Measurements from ENCODE around the gene AKR1C8.

AKR1C8 gene

DNA sequence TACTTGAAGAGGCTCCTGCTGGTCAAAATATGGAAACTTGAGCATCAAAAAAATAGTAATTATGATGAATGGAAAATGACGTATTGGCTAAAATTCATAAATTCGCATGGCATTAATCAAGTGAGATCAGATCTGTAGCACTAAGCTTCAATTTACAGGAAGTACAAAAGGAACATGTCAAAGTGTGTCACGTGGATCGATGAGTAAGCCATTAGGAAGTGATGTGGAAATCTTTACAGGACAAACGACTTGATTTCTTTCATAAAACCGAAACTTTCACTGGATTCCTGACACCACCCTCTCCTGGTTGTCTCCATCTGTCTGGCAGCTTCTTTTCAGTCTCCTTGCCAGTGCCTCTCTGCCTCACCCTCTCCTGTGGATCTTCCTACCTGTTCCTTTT lies 25.8 kb downstream of the AKR1C8 start:
- no peaks in the 10 kb centered on the region for H3K27me3 ChIP-seq (replicated peaks; ENCODE audit: insufficient read depth, low read length)
- H3K4me3 ChIP-seq (ENCODE audit: low read length): no peak overlapping the region
- H3K9me3 ChIP-seq (replicated peaks; ENCODE audit: insufficient read depth, low read length): no peaks in the 10 kb centered on the region
- no peaks in the 10 kb centered on the region for H3K79me2 ChIP-seq (ENCODE audit: low read length)
- H3K4me1 ChIP-seq (ENCODE audit: low read length): no peaks in the 10 kb centered on the region
- no peak overlapping the region for H3K4me2 ChIP-seq (ENCODE audit: low read depth, low read length)
- TF ChIP-seq EZH2phosphoT487 (IDR thresholded peaks at IDR 0.05; ENCODE audit: low read length) (no peak), EZH2 (optimal IDR thresholded peaks at IDR 0.05; ENCODE audit: low read depth, low read length) (no peak)
- TF ChIP-seq, protein P1, sequence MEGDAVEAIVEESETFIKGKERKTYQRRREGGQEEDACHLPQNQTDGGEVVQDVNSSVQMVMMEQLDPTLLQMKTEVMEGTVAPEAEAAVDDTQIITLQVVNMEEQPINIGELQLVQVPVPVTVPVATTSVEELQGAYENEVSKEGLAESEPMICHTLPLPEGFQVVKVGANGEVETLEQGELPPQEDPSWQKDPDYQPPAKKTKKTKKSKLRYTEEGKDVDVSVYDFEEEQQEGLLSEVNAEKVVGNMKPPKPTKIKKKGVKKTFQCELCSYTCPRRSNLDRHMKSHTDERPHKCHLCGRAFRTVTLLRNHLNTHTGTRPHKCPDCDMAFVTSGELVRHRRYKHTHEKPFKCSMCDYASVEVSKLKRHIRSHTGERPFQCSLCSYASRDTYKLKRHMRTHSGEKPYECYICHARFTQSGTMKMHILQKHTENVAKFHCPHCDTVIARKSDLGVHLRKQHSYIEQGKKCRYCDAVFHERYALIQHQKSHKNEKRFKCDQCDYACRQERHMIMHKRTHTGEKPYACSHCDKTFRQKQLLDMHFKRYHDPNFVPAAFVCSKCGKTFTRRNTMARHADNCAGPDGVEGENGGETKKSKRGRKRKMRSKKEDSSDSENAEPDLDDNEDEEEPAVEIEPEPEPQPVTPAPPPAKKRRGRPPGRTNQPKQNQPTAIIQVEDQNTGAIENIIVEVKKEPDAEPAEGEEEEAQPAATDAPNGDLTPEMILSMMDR (IDR thresholded peaks at IDR 0.05; ENCODE audit: low read length): no peak
- H3K9ac ChIP-seq (ENCODE audit: low read length): no peak overlapping the region
- no peak overlapping the region for H2AFZ ChIP-seq (ENCODE audit: low read length)
- H3K36me3 ChIP-seq (replicated peaks; ENCODE audit: insufficient read depth, low read length): no peaks in the 10 kb centered on the region
- no peak for DNase-seq
- no peaks in the 10 kb centered on the region for H4K20me1 ChIP-seq (ENCODE audit: insufficient read depth, low read length)
- no peaks in the 10 kb centered on the region for H3K9me2 ChIP-seq (replicated peaks; ENCODE audit: insufficient read depth, low read length)
- no peak overlapping the region for H3K27ac ChIP-seq (ENCODE audit: low read length)
- H3F3A ChIP-seq (ENCODE audit: insufficient read depth, low read length): no peaks in the 10 kb centered on the region

DNA sequence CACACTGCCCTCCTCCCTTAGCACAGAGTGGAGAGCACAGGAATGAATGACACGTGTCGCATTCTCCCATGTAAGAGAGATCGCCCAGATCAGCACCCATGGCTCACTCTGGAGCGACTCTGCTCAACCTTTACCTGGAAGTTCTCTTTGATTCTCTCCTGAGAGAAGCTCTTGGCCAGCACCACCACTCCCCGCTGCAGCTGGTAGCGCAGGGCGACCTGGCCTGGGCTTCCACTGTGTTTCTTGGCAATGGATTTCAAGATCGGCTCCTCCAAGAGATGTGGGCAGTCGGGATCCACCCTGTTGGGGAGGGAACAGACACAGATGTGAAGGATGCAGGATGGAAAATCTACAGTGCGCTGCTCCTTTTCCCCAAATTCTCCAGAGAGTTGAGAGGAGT lies 27.4 kb downstream of the AKR1C8 start:
- H3K79me2 ChIP-seq (ENCODE audit: low read length): no peaks in the 10 kb centered on the region
- no peaks in the 10 kb centered on the region for H3F3A ChIP-seq (ENCODE audit: insufficient read depth, low read length)
- no peak for DNase-seq
- H3K9me2 ChIP-seq (replicated peaks; ENCODE audit: insufficient read depth, low read length): no peaks in the 10 kb centered on the region
- H3K9ac ChIP-seq (ENCODE audit: low read length): no peak overlapping the region
- TF ChIP-seq EZH2 (optimal IDR thresholded peaks at IDR 0.05; ENCODE audit: low read depth, low read length) (no peak), EZH2phosphoT487 (IDR thresholded peaks at IDR 0.05; ENCODE audit: low read length) (no peak)
- TF ChIP-seq, protein P1 (IDR thresholded peaks at IDR 0.05; ENCODE audit: low read length): no peak
- no peaks in the 10 kb centered on the region for H4K20me1 ChIP-seq (ENCODE audit: insufficient read depth, low read length)
- H3K4me2 ChIP-seq (ENCODE audit: low read depth, low read length): no peak overlapping the region
- no peaks in the 10 kb centered on the region for H3K36me3 ChIP-seq (replicated peaks; ENCODE audit: insufficient read depth, low read length)
- no peaks in the 10 kb centered on the region for H3K9me3 ChIP-seq (replicated peaks; ENCODE audit: insufficient read depth, low read length)
- no peak overlapping the region for H3K4me3 ChIP-seq (ENCODE audit: low read length)
- H3K27ac ChIP-seq (ENCODE audit: low read length): no peak overlapping the region
- H2AFZ ChIP-seq (ENCODE audit: low read length): no peak overlapping the region
- no peaks in the 10 kb centered on the region for H3K27me3 ChIP-seq (replicated peaks; ENCODE audit: insufficient read depth, low read length)
- H3K4me1 ChIP-seq (ENCODE audit: low read length): no peaks in the 10 kb centered on the region

DNA sequence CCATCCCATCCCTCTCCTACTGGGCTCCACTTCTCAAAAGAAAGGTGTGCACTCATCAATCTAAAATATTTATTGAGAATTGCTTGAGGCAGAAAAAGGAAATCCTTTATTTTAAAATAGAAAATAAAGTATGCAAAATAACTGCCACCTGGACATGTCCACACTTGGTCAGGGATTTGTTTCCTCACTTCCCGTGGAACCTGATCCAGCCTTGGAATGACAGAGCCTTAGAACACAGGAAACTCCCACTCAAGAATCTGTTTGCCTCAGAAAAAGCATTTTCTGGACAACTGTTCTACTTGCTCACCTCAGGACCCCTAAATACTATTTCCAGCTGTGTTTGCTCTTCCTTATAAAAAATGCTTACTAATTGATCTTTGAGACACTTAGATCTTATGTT lies 29.0 kb downstream of the AKR1C8 start:
- Histone ChIP-seq H4K20me1 (ENCODE audit: insufficient read depth, low read length) (no peaks in the 10 kb centered on the region), H3K4me2 (ENCODE audit: low read depth, low read length) (no peak overlapping the region), H3K79me2 (ENCODE audit: low read length) (no peaks in the 10 kb centered on the region), H3K36me3 (replicated peaks; ENCODE audit: insufficient read depth, low read length) (no peaks in the 10 kb centered on the region), H3K9me2 (replicated peaks; ENCODE audit: insufficient read depth, low read length) (no peaks in the 10 kb centered on the region), H3F3A (ENCODE audit: insufficient read depth, low read length) (no peaks in the 10 kb centered on the region), H2AFZ (ENCODE audit: low read length) (no peak overlapping the region), H3K9me3 (replicated peaks; ENCODE audit: insufficient read depth, low read length) (no peaks in the 10 kb centered on the region), H3K4me3 (ENCODE audit: low read length) (no peak overlapping the region), H3K9ac (ENCODE audit: low read length) (no peak overlapping the region), H3K27ac (ENCODE audit: low read length) (no peak overlapping the region), H3K27me3 (replicated peaks; ENCODE audit: insufficient read depth, low read length) (no peaks in the 10 kb centered on the region), H3K4me1 (ENCODE audit: low read length) (no peaks in the 10 kb centered on the region)
- TF ChIP-seq EZH2 (optimal IDR thresholded peaks at IDR 0.05; ENCODE audit: low read depth, low read length): no peak
- TF ChIP-seq EZH2phosphoT487 (IDR thresholded peaks at IDR 0.05; ENCODE audit: low read length): no peak
- TF ChIP-seq, protein P1 (IDR thresholded peaks at IDR 0.05; ENCODE audit: low read length): no peak
- no peak for DNase-seq

All from MM.1S (cell line).